DMS53 treated with DMSO at 0.1 percent for 48 hours (cell line): ENCODE measurements around the gene DLGAP4.

Experiments used
- DNase-seq: peaks from one replicate; lab custom pipeline; 2025; ENCODE audit not compliant: unreplicated experiment; lab: John Stamatoyannopoulos, UW

Gene DLGAP4

DNA sequence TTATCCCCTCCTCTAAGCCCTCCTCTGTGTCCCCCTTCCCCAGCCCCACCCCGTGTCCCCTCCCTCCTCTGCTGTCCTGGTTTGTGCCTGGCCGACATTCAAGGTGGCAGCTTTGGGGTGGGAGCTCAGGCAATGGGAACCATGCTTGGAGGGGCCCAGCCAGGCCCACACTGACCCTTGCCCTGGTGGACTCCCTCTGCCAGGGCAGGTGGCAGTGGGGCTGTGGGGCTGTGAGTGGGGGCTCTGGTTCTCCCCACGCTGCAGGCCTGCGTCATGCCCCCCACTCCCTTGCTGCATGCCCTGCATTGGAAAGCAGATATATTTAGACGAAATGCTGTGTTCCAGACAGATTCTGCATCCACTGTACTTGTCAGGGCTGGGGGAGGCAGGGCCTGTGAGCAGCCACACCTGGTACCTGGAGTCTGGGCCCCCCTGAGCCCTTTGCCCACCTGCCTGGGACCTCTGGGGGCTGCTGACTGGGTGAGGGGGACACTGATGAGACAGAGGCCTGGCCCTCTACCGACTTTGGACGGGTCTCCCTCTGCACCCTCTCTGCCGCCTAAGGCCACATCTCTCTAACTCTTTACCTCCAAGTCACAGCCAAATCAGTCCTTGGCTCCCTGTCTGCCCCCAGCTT, 14.2 kb downstream of the DLGAP4 start:
- DNase-seq = no peak

DNA sequence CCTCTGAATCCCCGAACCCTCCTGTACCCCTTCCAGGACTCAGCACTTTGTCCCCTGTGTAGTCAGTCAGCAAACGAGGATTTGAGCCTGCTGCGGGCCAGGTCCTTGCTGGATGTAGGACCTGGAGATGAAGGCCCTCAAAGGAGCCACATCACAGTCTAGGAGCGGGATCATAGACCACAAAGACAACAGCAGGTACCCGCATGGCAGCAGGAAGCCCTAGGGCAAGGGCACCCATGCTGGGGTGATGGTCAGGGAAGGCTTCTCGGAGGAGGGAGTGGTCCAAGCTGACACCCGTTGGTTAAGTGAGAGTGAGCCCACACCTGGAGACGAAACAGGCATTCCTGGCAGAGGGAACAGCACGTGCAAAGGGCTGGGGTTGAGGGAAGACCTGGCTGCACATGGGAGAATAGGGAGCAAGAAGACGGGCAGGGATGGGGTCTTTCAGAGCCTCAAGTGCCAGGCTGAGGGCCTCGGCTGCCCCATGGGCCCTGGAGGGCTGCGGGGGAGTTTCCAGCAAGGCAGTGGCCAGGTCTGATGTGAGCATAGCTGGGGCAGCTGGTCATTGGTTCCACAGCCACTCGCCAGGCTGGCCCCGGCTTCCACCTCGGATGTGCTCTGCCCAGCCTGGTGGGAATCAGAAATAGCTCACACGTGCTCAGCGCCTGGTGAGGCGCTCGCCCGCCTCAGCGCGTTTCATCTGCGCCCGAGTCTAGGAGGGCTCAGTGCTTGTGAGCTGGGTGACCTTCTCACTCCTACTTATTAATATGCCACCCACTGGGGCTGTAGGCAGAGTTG, 15.0 kb downstream of the DLGAP4 start:
- no peak for DNase-seq

DNA sequence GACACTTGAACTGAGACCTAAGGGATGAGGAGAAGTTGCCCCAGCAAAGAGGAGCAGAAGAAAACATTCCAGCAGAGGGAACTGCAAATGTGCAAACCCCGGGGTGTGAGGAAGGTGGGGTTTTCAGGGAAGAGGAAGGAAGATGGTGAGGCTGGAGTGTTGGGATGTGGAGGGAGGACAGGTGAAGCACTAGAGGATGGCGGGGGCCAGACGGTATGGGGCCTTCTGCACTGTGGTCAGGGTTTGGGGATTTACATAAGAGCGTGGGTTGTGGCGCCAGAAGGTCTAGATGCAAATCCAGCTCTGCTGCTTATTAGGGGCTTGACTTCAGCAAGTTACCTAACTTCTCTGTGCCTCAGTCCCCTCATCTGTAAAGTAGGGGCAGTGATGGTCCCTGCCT, 16.0 kb downstream of the DLGAP4 start:
- DNase-seq = no peak

DNA sequence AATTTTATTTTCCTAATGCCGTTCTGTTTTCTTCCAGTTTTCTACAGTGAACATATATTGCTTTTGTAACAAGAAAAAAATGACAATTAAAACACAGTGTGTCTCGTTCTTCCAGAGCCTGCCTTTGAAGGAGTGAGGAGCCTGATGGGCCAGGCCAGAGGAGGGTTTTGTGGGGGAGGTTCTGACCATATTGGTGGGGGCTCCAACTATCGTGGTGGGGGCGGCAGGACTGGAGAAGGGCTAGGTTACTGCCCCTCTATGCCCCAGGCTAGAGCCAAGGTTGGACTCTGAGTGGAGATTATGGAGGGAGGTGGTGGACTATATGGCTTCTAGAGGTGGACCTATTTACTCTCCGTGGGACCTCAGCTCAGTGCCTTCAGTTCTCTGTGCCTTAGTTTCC, 24.0 kb downstream of the DLGAP4 start:
- DNase-seq = no peak

DNA sequence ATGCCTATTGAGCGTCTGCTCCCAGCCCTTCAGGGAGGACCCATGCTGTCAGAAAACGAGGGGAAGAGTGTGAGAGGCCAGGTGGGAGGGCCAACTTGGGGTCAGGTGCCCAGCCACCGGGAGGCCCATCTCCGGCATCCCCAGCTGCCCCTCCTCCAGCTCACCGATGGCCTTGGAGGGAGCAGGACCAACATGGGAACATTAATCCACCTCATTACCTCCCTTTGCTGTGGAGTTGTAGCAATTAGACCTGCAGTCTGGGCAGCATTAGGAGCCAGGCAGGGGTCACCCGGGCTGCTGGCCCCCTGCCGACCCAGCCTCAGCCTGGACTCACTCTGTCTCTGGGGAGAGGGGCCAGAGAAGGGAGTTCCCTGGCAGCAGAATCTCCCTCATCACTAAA, 25.1 kb downstream of the DLGAP4 start:
- no peak for DNase-seq

DNA sequence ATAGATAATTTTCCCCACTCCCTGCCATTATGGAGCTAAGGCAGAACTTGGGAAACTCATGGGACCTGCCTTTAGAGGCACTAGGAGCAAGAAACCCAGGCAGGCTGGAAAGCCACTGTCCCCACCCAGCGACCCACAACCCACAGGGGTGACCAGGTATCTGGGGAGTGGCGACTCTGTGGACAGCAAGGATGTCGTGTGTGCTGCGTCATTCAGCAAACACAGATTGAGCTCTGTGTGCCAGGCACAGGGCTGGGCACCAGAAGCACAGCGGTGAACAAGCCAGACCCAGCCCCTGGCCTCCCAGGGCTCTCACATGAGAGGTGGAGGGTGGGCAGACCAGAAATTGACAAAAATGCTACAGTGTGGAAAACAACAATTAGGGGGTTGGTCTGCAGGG, 27.7 kb downstream of the DLGAP4 start:
- DNase-seq = no peak

DNA sequence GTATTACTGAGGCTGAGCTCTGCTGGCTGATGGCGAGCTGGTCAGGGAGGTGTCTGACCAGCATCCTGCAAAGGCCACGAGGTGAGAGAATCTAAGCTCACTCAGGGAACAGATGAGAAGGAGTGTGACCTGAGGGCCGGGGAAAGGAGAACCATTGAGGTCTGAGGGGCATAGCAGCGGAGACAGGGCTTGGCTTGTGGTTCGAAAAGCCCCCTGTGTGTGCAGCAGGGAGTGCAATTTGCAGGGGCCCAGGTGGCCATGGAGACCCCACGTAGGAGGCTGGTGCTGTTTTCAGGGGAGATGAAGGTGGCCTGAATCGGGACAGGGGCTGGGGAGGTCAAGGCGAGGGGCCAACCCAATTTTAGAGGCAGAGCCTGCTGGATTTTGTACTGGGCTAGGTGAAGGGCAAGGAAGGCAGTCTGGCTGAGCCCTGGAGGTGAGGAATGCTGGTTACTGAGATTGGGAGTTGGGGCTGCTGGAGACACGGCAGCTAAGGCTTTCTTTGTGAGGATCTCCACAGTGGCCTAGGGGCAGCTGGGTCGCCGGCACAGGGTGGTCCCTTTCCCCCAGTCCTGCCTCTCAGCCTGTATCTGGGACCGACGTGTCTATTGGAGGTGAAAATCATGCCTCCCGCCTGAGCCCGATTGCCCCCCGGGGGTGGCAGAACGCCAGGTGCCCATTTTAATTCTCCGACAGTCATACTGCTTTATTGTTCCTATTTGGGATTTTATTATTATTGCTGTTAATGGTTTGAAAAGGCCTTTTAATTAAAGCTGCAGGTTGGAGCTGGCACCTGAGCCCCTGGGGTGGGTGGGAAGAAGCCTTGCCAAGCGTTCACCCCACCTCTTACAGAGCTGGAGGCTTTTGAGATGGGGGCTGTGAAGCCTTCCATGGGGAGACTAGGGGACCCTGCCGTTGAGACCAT, 28.4 kb downstream of the DLGAP4 start:
- no peak for DNase-seq

DNA sequence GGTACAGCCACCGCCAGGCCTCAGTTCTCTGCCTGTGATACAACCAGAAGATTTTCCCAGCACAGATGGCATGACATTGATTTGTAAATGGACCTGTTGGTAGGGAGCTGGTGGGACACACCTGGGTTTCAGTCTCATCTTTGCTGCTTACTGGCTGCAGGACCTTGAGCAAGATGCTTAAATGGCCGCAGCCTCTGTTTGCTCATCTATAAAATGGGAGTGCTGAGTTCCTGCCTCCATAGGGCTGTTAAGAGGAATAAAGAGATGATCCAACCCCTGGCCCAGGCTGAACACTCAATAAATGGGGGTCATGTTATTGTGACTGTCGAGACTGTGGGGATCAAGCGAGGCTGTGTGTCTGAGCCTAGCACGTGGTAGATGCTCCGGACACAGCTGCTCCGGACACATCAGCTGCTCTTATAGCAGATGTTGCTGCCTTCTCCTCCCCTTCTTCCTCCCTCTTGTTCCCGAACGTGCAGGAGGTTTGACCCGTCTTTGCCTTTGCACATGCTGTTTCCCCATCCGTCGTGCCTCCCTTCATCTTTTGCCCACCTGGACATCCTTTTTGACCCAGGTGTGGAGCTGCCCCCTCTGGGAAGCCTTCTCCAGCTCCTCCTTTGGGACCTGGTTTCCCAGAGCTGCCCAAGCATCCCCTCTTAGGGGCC, 29.2 kb downstream of the DLGAP4 start:
- DNase-seq = no peak

DNA sequence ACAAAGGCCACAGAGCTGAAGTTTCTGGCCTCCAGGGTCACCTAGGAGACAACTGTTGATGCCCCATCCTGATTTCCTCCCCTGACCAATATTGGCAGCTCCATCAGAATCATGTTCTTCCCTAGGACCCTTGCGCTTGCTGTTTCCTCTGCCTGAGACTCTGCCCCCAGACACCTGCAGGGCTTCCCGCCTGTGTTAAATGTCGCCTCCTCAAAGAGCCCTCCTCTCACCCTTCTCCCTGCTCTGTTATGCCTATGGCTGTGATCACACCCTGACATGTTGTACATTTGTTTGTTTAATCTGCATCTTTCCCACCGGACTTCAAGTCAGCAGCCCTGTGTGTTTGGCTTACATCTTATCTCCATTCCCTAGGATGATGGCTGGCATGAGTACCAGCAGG, 30.1 kb downstream of the DLGAP4 start:
- no peak for DNase-seq

DNA sequence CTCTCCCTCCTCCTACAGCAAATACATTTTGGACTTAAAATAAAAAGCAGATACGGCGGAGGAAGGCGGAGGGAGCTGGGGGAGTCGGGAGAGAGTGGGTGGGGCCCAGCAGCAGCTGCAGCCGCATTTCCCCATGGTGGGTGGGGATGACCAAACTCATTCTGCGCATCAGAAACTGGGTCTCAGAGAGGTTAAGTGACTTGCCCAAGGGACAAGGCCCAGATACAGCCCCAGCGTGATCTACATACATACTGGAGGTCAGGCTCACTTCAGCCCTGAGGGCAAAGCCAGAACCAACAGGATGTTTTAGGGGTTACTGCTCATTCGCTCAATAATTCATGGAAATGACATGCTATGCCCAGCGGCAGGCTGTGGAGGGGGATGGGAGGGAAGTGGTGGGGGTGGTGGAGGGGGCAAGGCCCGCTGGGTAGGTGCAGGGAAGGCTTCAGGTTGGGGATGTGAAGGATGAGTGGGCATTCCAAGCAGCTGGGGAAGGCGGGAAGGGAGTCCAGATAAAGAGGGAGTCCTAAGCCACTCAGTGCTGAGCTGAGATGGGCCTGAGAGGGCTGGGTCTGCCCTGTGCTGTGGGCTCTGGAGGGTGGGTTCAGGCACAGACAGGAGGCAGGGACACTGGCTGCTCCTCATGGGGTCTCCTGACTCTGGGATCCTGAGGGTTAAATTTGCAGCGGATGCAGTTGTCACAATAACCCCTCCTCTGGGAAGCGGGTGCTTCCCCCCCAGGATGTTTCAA, 31.0 kb downstream of the DLGAP4 start:
- no peak for DNase-seq

DNA sequence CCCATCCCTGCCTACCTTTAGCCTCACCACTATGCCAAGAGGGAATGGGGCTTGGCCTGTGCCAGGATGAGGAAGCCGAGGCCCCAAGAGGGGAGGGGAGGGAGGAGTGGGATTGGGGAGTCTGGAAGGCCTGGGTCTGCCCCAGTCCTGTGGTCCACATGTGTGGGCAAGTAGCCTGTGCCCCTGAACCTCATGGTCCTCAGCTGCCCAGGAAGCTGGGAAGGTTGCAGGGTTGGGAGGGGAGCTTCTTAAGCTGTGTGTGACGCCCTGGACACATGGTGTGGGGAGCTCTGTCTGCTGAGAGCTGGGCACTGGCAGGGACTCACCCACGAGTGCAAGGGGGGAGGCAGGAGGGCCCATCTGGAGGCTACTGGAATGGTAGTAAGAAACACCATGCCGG, 31.7 kb downstream of the DLGAP4 start:
- DNase-seq = no peak

DNA sequence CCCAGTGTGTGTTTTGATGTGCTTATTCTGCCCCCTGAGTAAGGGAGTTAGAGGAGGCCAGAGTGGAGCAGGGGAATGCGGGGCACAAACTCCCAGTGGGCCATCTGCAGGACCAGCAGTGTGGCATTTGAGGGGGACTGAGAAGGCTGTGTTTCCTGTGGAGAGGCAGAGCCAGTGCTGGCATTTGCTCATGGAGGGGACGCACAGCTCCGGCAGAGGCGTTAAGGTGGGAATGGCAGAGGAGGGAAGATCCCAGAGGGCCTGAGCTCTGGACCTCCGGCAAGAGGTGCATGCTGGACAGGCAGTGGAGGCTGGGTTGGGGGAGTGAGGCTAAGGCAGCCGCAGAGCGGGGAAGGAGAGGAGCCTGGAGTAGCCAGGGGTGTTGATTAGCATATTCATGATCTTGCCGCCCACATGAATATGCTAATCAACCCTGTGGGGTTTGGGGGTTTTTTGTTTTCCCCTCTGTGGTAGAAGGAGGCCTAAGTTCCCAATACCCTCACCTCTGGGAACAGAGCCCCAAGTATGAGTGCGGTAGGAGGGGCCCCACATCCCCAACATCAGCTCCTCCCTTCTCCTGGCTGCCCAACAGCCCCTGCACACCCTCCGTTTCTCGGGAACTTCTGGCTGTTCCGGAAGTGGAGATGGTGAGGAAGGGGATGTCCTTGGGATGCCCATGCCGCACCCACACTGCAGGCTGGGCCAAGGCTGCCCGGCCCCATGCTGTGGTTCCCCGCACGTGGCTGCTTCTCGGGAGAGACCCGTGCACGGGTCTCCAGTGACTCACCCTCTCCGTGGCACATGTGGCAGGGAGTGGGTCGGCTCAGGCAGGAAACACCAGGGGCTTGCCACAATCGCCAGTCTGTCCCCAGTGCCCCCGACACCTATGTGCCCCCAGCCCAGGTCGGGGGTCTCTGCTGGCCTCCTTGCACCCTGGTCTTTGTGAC, 33.8 kb downstream of the DLGAP4 start:
- DNase-seq = no peak

DNA sequence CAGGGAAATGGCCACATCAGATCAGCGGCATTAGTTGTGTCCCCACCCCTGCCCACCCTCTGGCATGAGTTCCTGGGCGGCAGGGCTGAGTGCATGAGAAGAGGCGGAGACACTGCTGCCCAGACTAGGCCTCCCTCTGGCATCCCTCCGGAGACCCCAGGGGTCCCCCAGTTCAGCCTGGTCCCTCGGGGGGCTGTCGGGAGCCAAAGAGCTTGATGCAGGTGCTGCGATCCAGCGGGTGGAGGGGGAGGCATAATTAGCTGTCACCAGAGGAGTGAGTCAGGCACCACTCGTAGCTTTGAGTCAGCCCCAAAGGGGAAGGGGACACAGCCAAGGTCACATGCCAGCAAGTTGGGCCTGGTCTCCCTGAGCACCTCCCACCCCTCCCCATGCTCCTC, 34.5 kb downstream of the DLGAP4 start:
- DNase-seq = no peak

DNA sequence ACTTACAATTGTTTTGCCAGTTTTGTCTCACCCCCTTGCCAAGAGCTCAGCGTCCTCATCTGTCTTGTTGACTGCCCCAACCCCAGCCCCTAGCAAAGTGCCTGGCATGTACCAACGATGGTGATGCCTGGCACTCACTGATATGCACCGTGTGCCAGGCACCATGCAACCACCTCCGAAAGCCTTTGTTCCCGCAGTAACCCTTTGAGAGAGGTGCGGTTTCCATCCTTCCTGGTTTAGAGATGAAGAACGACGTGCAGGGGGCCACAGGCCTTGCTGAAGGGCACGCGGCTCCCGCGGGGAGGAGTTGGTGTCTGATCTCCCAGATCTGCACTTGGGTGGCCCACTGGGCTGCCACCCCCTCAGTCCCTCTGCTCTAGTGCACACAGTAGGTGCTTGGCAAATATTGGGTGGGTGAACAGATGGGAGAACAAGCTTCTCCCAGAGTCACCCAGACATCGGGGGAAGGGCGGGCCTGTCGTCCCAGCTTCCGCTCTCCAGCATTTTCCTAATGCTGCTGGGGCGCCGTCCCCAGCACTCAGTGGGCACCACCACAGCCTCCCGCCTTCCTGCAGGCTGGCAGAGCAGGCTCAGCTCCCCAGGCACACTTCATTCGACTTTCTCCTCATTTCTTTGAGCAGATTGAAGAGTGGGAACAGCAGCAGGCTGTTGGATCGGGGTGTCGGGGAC, 35.3 kb downstream of the DLGAP4 start:
- no peak for DNase-seq

DNA sequence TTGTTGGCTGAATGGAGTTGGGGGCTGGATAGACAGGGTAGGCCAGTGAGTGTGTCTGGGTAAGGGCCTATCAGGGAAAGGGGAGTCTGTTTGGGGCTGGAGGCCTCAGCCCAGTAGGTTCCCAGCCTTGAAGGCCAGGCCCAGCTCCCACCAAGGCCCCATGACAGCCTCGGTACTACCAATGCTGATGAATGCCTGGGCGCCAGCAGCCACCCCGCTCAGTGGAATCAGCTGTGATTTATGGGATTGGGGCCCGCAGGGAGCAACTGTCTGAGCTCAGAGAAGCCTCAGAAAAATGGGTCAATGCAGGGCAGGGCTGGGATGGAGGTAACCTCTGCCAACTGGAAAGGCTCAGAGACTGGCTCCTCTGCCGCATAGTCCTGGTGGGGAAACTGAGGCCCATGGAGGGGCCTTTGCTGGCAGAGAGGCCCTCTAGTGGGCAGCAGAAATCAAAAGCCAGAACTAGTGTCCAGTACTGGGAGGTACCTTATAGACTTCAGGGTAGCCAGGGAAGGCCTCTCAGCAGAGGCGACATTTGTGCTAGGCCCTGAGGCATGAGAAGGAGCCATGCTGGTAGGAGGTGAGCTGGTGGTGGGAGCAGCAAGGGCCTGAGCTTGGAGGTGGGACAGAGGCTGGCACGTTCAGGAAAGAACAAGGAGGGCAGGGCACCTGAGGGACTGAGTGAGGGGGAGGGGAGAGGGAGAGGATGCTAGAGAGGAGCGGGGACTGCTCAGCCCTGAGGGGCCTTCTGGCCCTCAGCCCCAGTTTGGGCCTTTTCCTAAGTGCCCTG, 36.4 kb downstream of the DLGAP4 start:
- no peak for DNase-seq

DNA sequence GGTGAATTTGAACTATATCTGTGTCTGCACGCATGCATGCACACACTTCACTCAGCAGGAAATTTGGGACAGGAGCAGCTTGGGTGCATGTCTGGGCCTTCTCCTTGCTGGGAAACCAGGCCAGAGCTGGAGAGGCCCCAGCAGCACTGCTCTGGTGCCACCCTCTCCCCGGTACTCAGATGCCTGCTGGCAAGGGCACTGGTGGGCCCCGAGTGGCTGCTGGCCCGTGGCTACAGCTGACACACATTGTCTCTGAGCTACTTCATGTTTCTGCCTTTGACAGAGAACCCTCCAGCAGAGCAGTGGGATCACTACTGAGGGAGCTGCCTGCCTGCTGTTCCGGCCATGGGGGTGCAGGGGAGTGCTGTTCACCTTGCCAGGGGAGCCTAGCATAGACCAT, 37.5 kb downstream of the DLGAP4 start:
- DNase-seq = no peak

DNA sequence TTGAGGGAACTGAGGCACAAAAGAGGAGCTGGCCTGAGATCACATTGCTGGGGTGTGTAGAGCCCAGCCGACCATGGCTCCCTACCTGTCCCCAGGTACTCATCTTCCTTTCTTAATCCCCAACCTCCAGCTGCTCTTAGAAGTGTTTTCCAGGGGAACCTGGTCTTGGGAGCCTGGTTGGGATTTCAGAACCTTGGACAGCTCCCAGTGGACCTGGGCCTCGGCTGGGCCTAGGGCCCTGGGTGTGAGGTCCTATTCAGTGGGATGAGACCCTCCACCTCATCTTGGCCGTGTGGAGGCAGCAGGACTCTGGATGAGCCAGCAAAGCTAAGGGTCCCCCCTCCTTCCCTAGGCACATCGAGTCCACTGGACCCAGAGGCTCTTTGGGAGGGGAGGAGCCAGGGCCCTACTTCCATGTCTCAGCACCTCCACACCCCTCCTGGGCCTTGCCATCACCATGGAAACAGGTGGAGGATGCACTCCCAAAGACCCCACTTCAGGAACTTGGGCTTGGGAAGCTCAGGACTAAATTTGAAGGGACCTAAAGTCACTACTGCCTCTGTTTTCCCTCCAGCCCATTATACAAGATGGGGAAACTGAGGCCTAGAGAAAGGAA, 38.5 kb downstream of the DLGAP4 start:
- no peak for DNase-seq

DNA sequence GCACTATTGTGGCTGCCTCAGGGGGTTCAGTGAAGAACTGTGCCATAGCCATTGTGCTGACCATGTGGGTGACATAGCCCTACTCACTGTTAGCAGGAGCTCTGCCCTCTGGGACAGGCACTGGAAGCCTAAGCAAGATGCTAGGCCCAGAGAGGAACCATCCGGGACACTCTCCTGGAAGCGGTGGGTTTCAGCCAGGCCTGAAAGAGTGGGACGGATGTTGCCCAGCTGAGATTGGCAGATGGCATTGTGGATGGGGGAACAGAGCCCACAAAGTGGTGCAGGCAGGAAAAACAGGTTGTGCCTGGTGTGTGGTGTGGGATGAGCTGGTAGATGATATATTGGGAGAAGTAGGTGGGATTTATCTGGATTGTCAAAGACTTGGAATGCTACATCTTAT, 40.1 kb downstream of the DLGAP4 start:
- no peak for DNase-seq
